ENCODE results near the gene CHRM2.

GRCh38 chr7:137003086-137003485 lies 134.6 kb downstream of the CHRM2 start:
- TF ChIP-seq CTCF (optimal IDR thresholded peaks at IDR 0.05 in 1 of 3, IDR thresholded peaks at IDR 0.05 in 1 of 3, conservative IDR thresholded peaks at IDR 0.05 in 1 of 3; ENCODE audit: extremely low read depth in 1 of 3, insufficient read depth in 2 of 3, low read length in 3 of 3) (no peak), EZH2 (IDR thresholded peaks at IDR 0.05; ENCODE audit: low read length) (no peak)
